GM12878 (cell line): ENCODE data around the gene HOXD9. TPM values are rescaled to one million over a fixed set of nuclear protein-coding genes. Genes with fewer than 3 reads are reported as not detected.

Experiments used
- ATAC-seq: fragments of 200-7000 bp; cut with Tn5 transposase; 3 replicates; pipeline ENCODE4 v1.9.1; 2020; ENCODE audit warnings: mild to moderate bottlenecking, moderate library complexity
- BruUV-seq: library from RNA; stranded (reverse); fragments of 400-500 nt; replicated peaks from 2 replicates; lab custom pipeline; 2021; lab: Mats Ljungman, UMichigan
- CTCF ChIA-PET: fragments of 300-600 bp; sonication (Branson Sonifier 250); formaldehyde crosslinking; extraction: SDS; loops from one replicate; lab custom pipeline; 2021; ENCODE audit warnings: inconsistent platforms; lab: Yijun Ruan, JAX
- POLR2A ChIA-PET: fragments of 350-600 bp; formaldehyde crosslinking; extraction: SDS; loops from one replicate; lab custom pipeline; 2021; ENCODE audit warnings: inconsistent platforms; lab: Charles Lee
- RAD21 ChIA-PET: fragments of 300-600 bp; sonication (Branson Sonifier 250); formaldehyde crosslinking; loops from one replicate; lab custom pipeline; 2023; ENCODE audit warnings: antibody characterized with exemption; ENCODE audit not compliant: unreplicated experiment; lab: Charles Lee
- SMC1A ChIA-PET: fragments of 300-600 bp; sonication (Branson Sonifier 250); formaldehyde crosslinking; loops from one replicate; lab custom pipeline; 2023; ENCODE audit not compliant: unreplicated experiment, uncharacterized antibody; lab: Charles Lee
- DNase-seq: peaks from one replicate; pipeline ENCODE4 v3.0.0-alpha.2; 2011; ENCODE audit warnings: low read depth, low spot score
- FAIRE-seq: peaks from 3 replicates; lab custom pipeline; 2011; peaks lifted over from hg19 to GRCh38; lab: Jason Lieb, UNC
- H2AFZ ChIP-seq: 2 replicates; pipeline ENCODE4 v1.6.0; 2011; ENCODE audit warnings: low read depth, low read length, control low read depth; ENCODE audit not compliant: control insufficient read depth
- H3K27ac ChIP-seq: 2 replicates; pipeline ENCODE4 v1.5.1; 2011; ENCODE audit warnings: control low read depth; ENCODE audit not compliant: control insufficient read depth, insufficient read depth
- H3K27me3 ChIP-seq, 2 experiments: replicated peaks in 1 of 2; 2 replicates each; pipeline versions ENCODE4 v1.6.0 to v1.6.1; 2011; ENCODE audit warnings: low read length in 1 of 2; ENCODE audit not compliant: control insufficient read depth in 2 of 2, insufficient read depth in 2 of 2
- H3K36me3 ChIP-seq, 2 experiments: 2 replicates each; pipeline ENCODE4 v1.5.1; 2011; ENCODE audit warnings: low read length in 1 of 2; ENCODE audit not compliant: control insufficient read depth in 2 of 2, insufficient read depth in 2 of 2
- H3K4me1 ChIP-seq: 2 replicates; pipeline ENCODE4 v1.6.1; 2011; ENCODE audit warnings: mild to moderate bottlenecking, low read length, moderate library complexity, mixed read lengths; ENCODE audit not compliant: control insufficient read depth, insufficient read depth
- H3K4me2 ChIP-seq: 2 replicates; pipeline ENCODE4 v1.6.0; 2011; ENCODE audit warnings: control low read depth; ENCODE audit not compliant: control insufficient read depth, insufficient read depth
- H3K4me3 ChIP-seq: fragments of 200-600 bp; sonication (generic); 2 replicates; pipeline ENCODE4 v1.5.1; 2016
- H3K79me2 ChIP-seq: 2 replicates; pipeline ENCODE4 v1.6.0; 2011; ENCODE audit warnings: low read length; ENCODE audit not compliant: control insufficient read depth, insufficient read depth
- H3K9ac ChIP-seq: 2 replicates; pipeline ENCODE4 v1.8.0; 2011; ENCODE audit warnings: low read length, control low read depth, mixed read lengths; ENCODE audit not compliant: control insufficient read depth, insufficient read depth
- H3K9me3 ChIP-seq: replicated peaks from 3 replicates; pipeline ENCODE4 v1.5.1; 2011; ENCODE audit warnings: mild to moderate bottlenecking, low read length; ENCODE audit not compliant: control insufficient read depth, insufficient read depth
- H4K20me1 ChIP-seq: 2 replicates; pipeline ENCODE4 v1.6.0; 2011; ENCODE audit not compliant: control insufficient read depth, insufficient read depth
- CREB1 ChIP-seq: IDR thresholded peaks from 2 replicates; pipeline ENCODE4 v1.6.1; 2012; ENCODE audit warnings: low read depth, mild to moderate bottlenecking, inconsistent platforms
- ESRRA ChIP-seq: IDR thresholded peaks from 2 replicates; pipeline ENCODE4 v1.6.1; 2012; ENCODE audit warnings: mild to moderate bottlenecking, low read length, improper control_type of control experiment
- GATAD2B ChIP-seq: fragments of 450-650 bp; conservative IDR thresholded peaks from 2 replicates; pipeline ENCODE4 v1.6.1; 2017; ENCODE audit warnings: low read depth, mild to moderate bottlenecking, moderate library complexity
- POLR2AphosphoS5 ChIP-seq: IDR thresholded peaks from 2 replicates; pipeline ENCODE4 v1.6.1; 2011; ENCODE audit warnings: mild to moderate bottlenecking, low read length, inconsistent platforms
- RAD21 ChIP-seq: IDR thresholded peaks from 2 replicates; pipeline ENCODE4 v1.6.1; 2011; ENCODE audit warnings: mild to moderate bottlenecking, low read depth, low read length, moderate library complexity; ENCODE audit not compliant: insufficient read depth
- SKIL ChIP-seq: fragments of 450-650 bp; IDR thresholded peaks from 2 replicates; pipeline ENCODE4 v1.6.1; 2017; ENCODE audit warnings: mild to moderate bottlenecking, low read depth, inconsistent platforms; ENCODE audit not compliant: poor library complexity, severe bottlenecking
- SREBF2 ChIP-seq: IDR thresholded peaks from 2 replicates; pipeline ENCODE4 v1.6.1; 2012; ENCODE audit warnings: mild to moderate bottlenecking, low read length
- SUZ12 ChIP-seq: fragments of 200-600 bp; sonication (generic); IDR thresholded peaks from one replicate; pipeline ENCODE4 v1.6.1; 2018; ENCODE audit warnings: antibody characterized with exemption, mild to moderate bottlenecking; ENCODE audit not compliant: unreplicated experiment
- WGBS: methylation state at CpG from one replicate; pipeline ENCODE4 v1.1.6; 2016; ENCODE audit warnings: low lambda C conversion rate; ENCODE audit not compliant: insufficient replicate concordance, insufficient coverage; ENCODE audit errors: missing lambda C conversion rate; 5-methylcytosine and 5-hydroxymethylcytosine counted together
- in situ Hi-C: fragments of 300-500 bp; cut with MboI; formaldehyde crosslinking; loops from 9 replicates; pipeline ENCODE4 v1.14.3; 2018; ENCODE audit warnings: mixed read lengths
- intact Hi-C: fragments of 100-400 bp; cut with micrococcal nuclease; formaldehyde crosslinking; loops from one replicate; pipeline ENCODE4 v1.14.2; 2022; ENCODE audit not compliant: unreplicated experiment
- polyA plus RNA-seq, 11 experiments: library from polyadenylated mRNA; depleted of rRNA in 4 of 11; unstranded in 6 of 11; stranded (reverse) in 5 of 11; fragments of >200 nt; fragmentation: Nextera tagmentation in 4 of 11; fragmentation: Illumina TruSeq in 1 of 11; extraction: Ambion mirVana in 4 of 11; extraction: Trizol in 1 of 11; gene quantifications; 1 replicate in 1 of 11; 2 replicates in 10 of 11; pipeline versions ENCODE4 v1.2.1 to v1.2.3, GENCODE V29; 2011 to 2016; ENCODE audit warnings: inconsistent platforms in 2 of 11, missing spikeins in 2 of 11, low read depth in 1 of 11
- total RNA-seq, 4 experiments: library from RNA; depleted of rRNA in 3 of 4; stranded (reverse); fragments of >200 nt in 3 of 4; fragmentation: Illumina TruSeq in 1 of 4; extraction: Trizol in 1 of 4; gene quantifications; 2 replicates each; pipeline versions ENCODE4 v1.2.1 to v1.2.3, GENCODE V29; 2013 to 2021

Gene HOXD9
- total and polyA plus RNA-seq, 10 of the 15 experiments (the other 5 are each of a cell fraction or from before 2014, with no cell fraction given): not detected

- TF ChIP-seq POLR2AphosphoS5 (no peak), SREBF2 (no peak), ESRRA (no peak), SUZ12 (no peak), CREB1 (no peak), SKIL (no peak), RAD21 (no peak), GATAD2B (no peak)
- TF ChIP-seq, all 136 proteins: peak for 0
- Histone ChIP-seq H3K36me3 (no peaks in the 10 kb centered on the region), H3K4me1 (no peaks in the 10 kb centered on the region), H3K4me3 (no peak overlapping the region), H3K27me3 (peaks cover 19 to 35% of the 10 kb centered on the region in 2 experiments), H4K20me1 (no peaks in the 10 kb centered on the region), H3K9ac (no peak overlapping the region), H3K27ac (no peak overlapping the region), H3K4me2 (no peak overlapping the region), H3K79me2 (no peaks in the 10 kb centered on the region), H3K9me3 (peaks cover 2% of the 10 kb centered on the region; the same call in 2 of the 3 replicates), H2AFZ (no peak overlapping the region)
- ChIA-PET CTCF (interaction anchor here (0.8 to 0.9 kb wide), 2 partner anchors 20 to 393 kb away, joined by 3 to 4 read pairs; no protein-coding TSS in a partner anchor), POLR2A (no interaction called here), RAD21 (interaction anchor here (1.2 kb wide), 1 partner anchor 11 kb away, joined by 4 read pairs; no protein-coding TSS in a partner anchor), SMC1A (interaction anchor here (0.8 to 1.0 kb wide), 3 partner anchors 13 to 490 kb away, joined by 3 to 5 read pairs (median 3); no protein-coding TSS in a partner anchor)
- intact Hi-C loops: no loop called here
- in situ Hi-C loops: no loop called here
- DNase-seq: no peak
- FAIRE-seq: no peak
- 49% methylated on average over 22 of the region's 22 CpGs for WGBS
- BruUV-seq: no TSS peak
- ATAC-seq: no peak
Observed at GRCh38 chr2:176160986-176161824, 38.7 kb downstream of the HOXD9 start.
